NCI-H345 treated with DMSO at 0.1 percent for 48 hours (cell line): Measurements from ENCODE around the gene P2RX6.
"Not testable (repeated sequence)": the region's sequence is repeated elsewhere in the genome, so short reads cannot be mapped to it uniquely, and the experiment has no call there.

Experiments used
- DNase-seq: peaks from one replicate; lab custom pipeline; 2025; ENCODE audit not compliant: unreplicated experiment; lab: John Stamatoyannopoulos, UW

The P2RX6 gene

DNA sequence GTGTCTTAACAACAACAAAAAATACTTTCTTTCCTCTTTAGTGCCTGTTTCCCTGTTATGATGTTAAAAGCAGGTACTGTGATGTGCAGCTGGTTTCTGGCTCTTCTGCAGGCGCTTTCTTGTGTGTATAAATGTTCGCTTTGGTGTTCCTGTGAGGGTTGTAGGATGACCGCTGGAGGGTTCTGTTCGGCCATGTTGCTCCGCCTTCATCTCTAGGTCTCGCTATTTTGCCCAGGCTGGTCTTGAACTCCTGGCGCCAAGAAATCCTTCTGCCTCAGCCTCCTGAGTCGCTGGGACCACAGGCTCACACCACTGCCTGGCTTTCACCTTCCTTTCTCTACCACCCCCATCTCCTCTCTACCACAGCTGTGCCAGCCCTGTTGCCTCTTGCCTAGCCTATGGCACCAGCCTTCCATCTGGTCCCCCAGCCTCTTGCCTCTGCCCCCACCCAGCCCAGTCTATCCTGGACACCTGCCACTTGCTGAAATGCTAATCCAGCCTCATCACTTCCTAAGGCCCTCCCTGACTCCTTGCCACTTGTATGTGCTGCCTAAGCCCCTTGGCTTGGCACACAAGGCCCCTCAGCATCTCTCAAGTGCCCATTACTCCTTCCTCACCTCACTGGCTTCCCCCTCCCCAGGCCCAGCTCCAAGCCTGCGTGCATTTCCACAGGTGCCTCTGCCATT is 36.3 kb downstream of the P2RX6 start:
- no peak for DNase-seq

DNA sequence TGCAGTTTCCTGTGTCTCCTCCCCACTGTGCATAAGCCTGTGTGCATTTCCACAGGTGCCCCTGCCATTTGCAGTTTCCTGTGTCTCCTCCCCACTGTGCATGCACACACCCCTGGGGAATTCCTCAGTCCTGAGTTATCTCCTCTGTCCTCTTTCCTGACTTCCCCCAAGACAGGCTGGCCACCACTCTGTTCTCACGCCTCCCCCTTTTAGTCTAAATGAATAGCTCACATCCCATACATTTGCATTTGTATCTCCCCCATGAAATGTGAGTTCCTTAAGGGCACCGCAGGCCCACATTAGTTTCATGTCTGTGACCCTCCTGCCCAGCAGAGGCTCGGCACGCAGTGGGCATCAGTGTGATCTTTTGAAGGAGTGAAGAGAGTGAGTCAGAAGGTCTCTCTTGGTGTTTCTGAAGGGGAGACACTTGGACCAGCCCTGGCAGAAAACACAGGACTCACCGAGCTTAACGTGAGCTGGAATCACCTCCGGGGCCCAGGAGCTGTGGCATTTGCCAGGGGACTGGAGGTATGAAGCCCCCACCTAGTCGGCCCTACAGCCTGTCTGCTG is 37.0 kb downstream of the P2RX6 start:
- DNase-seq: no peak

DNA sequence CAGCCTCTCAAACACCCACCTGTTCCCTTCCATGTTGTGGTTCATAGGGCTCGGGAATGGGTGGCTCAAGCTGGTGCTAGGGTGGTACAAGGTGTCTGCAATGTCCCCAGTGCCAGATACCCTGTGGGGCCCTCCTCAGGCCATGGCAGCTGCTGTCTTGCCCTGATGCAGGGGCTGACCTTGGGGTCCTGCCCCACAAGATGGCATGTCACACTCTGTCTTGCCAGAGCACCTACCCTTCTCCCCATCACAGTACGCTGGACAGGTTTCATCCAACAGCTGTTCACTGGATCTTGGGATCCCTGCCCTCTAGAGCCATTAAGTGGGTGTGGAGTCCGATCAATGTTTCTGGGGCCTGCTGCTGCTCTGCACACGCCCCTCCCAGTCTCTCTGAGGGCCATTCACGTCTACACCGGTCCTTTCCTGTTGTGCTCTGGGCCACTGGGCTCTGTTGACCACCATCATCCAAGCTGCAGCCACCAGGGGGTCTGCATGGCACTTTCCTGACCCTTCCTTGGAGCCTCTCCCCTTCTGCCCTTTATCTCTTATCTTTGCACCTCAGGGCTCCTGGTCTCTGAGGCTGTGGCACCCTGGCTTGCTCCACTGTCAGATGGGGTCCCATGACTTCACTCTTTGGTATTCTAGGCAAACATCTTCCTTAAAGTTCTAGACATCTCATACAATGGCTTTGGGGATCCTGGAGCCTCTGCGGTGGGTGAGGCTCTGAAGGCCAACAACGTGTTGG is 37.9 kb downstream of the P2RX6 start:
- no peak for DNase-seq

DNA sequence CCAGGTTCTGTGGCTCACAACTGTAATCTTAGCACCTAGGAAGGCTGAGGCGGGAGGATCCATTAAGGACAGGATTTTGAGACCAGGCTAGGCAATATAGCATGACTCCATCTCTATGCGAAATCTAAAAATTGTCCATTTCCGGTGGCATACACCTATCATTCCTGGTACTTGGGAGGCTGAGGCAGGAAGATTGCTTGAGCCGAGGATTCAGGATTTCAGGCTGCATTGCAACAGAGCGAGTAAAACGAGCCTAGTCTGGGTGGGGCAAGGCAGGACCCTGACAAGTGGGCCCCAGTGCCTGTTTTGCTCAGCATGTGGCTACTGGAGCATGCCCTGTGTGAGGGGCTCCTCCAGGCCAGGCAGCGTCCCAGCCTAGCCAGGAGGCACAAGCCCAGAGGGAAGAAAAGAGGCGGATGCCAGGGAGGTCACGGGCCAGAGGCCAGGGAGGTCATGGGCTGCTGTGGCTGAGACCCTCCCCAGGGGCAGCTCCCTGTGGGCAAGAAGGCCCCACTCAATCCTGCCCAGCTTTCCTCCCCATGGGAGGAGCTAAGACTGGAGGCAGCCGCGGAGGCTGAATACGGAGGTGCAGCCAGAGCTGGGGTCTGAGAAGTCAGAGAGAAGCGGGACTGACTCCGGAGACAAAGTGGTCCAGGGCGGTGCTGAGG is 39.2 kb downstream of the P2RX6 start:
- no peak for DNase-seq

DNA sequence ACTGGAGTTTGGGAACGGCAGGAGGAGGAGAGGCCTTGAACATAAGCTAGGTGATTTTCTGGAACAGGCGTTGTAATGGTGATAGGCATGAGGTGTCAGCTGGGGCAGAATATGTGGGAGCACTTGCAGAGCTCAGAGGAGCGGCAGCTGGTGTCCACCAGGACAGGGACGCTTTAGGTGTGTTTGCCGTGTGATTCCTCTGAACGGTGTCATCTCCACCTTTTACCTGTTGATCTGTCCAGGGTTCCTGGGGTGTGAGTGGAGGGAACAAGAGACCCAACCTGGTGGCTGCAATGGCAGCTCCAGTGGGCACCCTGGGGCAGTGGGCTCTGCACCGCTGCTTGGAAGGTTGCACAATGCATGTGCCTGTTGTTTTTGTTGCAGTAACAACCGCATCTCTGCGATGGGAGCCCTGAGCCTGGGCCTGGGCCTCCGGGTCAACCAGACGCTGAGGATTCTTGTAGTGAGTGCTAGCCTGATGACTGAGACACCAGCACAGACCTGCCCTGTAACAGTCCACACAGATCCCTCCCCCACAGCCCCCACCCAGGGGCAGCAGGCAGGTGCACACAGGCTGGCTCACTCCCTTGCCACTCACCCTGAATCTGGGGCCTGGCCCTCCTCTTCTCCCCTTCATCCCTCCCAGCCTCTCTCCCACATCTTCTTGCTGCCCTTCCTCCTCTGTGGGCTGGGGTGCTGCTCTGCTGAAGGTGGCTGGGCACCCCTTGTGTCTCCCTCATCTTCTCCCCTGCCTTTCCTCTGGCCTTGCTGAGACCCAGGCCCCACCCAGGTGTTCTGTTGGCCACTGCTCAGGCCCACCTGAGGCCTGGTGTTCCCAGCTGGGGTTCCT is 40.0 kb downstream of the P2RX6 start:
- DNase-seq: no peak

DNA sequence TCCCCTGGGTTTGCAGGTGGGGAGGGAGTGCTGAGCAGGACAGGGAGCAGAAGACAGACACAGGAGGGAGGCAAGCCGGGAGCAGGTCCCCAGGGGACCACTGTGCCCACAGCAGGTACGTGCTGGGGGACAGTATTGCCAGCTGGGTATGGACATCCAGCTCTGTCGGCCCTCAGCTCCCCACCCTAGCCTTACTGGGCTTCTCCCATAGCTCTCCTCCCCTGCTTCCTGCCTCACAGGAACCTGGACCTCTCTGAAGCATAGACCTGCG is 40.5 kb downstream of the P2RX6 start:
- DNase-seq: no peak

DNA sequence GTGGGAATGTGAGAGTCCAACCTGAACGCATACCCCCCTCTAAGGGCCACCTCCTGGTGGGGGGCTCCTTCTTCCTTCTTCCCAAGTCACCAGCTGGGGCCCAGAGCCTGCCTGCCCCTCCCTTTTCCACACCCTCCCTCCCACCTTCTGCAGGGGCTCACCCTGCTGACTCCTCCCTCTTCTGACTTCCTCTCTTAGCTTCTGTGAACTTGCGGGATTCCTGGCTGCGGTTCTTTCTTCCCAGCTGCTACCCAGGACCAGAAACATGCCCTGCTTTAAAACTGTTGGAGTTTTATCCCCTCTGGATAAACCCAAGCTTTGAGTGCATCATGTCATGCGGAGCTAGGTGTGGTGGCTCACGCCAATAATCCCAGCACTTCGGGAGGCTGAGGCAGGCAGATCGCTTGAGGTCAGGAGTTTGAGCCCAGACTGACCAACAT is 40.9 kb downstream of the P2RX6 start:
- no peak for DNase-seq

DNA sequence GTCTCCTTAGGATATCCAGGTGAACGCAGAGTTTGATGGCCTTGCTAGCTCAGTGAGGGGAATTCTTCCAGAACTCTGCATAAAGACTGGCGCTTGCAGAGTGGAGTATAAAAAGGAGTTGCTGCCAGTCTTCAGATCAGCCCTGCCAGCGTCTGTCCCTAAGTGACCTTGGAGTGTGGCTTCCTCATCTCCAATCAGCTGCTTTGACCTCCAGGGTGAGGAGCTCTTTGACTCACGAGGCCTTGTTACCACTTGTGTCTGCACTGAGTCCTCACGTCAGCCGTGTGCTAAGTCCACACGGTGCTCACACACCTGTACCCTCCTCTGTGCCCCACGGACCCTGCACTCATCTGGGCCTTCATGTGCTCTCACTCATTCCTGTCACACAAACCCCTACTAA is 45.4 kb downstream of the P2RX6 start:
- DNase-seq: not testable (repeated sequence)

DNA sequence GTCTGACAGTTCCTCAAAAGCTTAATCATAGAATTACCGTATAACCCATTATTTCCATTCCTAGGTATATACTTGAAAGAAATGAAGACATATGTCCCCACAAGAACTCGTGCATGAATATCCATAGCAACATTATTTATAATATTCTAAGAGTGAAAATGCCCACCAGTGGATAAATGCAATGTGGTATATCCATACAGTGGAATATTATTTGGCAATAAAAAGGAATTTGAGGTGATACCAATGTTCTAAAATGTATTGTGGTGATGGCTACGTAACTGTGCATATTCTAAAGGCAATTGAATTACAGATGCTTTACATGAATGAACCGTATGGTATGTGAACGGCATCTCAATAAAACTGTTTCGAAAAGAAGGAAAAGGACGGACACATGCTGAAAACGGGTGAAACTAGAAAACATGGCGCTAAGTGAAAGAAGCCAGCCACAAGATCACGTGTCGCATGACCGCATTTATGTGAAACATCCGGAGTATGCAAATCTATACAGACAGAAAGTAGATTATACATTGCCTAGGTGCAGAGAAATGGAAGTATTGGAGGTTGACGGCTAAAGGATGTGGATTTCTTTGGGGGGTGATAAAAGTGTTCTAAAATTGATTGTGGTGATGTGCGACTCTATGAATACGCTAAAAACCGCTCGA is 46.8 kb downstream of the P2RX6 start:
- DNase-seq: not testable (repeated sequence)

DNA sequence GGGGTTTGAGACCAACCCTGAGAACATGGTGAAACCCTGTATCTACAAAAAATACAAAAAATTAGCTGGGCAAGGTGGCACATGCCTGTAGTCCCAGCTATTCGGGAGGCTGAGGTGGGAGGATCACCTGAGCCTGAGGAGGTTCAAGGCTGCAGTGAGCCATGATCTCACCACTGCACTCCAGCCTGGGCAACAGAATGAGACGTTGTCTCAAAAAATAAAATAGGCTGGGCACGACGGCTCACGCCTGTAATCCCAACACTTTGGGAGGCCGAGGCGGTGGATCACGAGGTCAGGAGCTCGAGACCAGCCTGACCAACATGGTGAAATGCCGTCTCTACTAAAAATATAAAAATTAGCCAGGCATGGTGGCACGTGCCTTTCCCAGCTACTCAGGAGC is 49.5 kb downstream of the P2RX6 start:
- DNase-seq: not testable (repeated sequence)

DNA sequence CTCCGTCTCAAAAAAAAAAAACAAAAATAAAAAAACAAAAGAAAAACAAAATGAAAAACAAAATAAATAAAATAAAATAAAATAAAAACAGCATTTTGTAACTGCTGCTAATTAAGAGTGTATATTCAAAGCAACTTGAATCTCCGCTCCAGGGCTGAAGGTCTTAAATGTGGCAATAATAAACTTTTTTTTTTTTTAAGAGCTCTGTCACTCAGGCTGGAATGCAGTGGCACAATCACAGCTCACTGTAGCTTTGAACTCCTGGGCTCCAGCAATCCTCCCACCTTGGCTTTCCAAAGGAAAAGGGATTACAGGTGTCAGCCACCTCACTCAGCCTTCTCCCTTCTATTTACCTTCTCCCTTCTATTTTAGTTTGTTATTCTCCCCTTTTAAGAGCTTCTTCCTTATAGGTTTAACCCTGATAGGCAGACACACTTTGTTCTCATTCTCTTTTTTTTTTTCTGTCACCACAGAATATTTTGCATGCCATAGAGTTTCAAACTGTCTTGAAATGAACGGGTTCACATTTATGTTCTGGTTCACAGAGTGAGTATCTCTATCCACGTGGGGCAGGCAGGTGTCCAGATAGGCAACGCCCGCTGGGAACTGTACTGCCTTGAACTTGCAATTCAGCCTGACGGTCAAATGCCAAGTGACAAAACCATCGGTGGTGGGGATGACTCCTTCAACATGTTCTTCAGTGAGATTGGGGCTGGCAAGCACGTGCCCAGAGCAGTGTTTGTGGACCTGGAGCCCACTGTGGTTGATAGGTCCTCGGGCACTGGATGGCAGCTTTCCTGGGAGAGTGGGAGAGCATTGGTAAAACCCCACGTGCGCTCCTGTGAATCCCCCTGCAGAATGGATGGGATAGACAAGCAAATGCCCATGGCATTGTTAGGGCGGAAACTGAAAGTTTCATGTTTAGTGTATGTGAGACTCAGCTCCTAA is 50.2 kb downstream of the P2RX6 start:
- DNase-seq: no peak

DNA sequence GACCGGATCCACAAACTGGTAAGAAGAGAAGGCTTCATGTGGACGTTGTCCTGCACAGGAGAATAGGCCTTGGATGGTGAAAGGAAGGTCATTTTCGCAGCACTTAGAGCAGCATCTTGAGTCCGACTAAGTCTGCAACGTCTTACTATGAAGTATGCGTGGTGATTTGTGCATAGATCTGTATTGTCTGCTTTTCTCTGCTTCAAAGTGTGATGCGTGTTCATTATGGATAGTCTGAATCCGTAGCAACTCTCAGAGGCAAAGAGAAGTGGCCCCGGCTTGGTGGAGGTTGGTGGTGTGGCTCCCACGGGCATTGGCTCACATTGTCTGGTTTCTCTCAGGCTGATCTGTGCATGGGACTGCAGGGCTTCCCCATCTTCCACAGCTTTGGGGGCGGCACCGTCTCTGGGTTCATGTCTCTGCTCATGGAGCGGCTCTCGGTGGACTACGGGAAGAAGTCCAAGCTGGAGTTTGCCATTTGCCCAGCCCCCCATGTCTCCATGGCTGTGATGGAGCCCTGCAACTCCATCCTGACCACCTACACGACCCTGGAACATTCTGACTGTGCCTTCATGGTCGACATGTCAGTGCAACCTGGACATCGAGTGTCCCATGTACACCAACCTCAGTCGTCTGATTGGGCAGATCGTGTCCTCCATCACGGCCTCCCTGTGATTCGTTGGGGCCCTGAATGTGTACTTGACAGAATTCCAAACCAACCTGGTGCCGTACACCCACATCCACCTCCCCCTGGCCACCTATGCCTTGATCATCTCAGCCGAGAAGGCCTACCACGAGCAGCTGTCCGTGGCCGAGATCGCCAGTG is 52.3 kb downstream of the P2RX6 start:
- no peak for DNase-seq

DNA sequence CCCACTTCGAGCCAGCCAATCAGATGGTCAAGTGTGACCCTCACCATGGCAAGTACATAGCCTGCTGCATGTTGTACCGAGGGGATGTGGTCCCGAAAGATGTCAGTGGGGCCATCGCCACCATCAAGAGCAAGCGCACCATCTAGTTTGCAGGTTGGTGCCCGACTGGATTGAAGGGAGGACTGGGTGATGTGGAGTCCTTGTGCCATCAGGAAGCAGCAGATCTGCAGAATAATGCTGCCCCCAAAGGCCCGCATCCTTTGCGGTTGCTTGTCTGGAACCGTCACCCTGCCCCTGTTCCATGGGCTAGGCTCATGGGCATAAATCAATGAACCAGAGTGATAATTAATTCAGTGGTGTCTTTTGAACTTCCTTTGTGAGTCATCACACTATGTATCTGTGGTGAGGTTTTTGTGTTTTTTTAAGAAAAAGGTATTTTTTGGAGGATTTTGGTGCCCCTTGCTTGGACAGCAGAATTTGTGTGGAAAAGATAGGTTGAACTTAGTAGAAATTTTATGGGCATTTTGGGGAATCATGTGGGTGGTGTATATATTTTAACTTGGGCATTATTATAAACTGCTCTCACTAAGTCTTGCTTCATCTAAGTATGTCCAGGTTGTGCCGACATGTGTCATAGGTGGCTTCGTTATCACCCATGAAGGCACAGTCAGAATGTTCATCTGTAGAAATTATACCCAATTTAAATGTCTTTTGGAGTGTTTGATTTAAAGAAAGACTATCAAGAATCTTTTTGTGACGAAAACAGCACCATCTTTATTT is 53.1 kb downstream of the P2RX6 start:
- no peak for DNase-seq

DNA sequence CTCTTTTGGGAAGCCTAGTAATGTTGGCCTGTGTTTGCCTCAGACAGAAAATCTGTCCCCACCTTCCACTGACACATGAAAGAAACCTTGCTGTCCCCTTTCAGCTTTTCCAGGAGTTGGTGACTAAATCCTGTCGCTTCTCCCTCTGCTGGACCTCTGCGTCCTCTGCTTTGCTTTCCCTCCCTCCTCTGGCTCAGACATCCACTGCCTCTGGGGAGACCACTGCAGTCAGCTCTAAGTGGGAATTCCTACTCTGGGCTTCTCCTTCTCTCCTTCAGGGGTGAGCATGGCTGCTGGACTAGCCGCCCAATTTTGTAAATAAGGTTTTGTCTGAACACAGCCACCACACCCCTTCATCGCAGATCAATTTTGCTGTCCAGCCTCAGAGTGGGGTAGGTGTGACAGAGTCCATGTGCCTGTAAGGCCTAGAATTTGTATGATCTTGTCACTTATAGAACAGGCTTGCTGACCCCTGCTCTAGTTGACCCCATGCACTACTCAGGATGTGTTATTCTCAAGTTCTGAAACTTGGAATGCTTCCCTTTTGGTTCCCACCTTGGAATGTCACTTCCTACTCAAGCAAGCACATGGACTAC is 53.8 kb downstream of the P2RX6 start:
- no peak for DNase-seq

DNA sequence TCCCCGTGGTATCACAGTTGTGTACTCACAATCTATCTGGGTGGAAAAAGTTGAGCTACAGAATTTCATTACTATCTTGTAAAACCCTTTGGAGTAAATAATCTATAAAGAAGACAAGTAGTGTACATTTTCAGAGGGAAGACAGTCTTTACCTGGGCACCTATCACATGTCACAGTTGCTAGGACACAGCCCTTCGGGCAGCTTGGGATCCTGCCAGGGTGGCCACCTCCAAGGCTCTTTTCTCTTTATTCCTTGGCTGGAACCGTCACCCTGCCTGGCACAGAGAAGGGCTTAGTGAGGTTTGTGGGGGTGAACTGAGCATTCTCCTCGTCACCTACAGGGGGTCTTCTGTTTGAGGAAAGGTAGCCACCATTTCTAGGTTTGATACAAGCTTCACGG is 54.4 kb downstream of the P2RX6 start:
- no peak for DNase-seq

DNA sequence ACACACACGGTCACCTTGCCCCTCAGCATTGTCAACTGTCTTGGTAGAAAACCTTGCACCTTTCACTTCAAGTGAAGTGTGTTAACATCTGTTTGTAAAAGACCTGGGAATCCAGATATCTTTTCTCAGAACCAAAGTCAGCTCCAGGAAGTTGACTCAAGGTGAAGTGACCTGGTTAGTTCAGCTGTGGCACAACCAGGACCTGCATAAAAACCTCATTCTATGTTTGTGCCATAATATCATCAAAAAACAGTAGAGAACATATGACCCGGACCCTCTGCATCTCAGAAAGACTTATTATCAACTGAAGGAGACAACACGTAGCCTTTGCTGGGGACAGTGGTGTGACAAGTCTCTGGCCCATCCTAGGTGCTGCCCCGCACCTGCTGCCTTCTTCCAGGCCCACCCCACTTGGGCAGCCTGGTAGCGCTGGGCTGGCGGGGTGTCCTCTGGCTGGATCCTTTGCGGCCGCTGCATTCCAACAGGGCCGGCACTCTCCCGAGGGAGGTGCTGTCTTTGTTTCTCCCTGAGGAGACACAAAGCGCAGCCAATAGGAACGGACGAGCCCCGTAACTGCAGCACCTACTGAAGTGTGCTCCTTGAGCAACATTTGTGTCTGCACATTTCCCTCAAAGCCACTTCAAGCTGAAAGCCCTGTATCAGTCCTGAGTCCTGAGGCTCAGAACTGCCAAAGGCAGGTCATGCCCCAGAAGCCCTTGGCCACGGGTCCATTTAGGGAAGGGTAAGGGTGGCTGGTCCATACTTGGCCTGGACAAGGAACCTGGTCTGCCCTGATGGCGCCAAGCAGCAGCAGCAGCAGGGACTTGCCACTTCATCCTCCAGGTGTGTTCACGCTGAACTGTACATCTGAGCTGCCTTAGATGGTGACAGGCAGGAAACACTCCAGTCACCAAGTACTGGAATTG is 56.0 kb downstream of the P2RX6 start:
- no peak for DNase-seq
